AG09309 (cell line): Measurements from ENCODE around the gene TRAF1.

Experiments
- DNase-seq: peaks from one replicate; pipeline ENCODE4 v3.0.0-alpha.2; 2010; ENCODE audit warnings: low read depth
- H3K4me3 ChIP-seq: 2 replicates; pipeline ENCODE4 v1.5.1; 2011; ENCODE audit warnings: mild to moderate bottlenecking, low read depth, low read length, moderate library complexity; ENCODE audit not compliant: control insufficient read depth
- CTCF ChIP-seq: IDR thresholded peaks from 2 replicates; pipeline ENCODE4 v1.5.1; 2011; ENCODE audit warnings: mild to moderate bottlenecking, low read depth, low read length, inconsistent platforms; ENCODE audit not compliant: insufficient read depth, control insufficient read depth; ENCODE audit errors: missing control alignments

TRAF1 gene

GRCh38 chr9:120942186-120943001 lies 15.8 kb upstream of the TRAF1 start:
- TF ChIP-seq CTCF = no peak
- no peak for DNase-seq
- H3K4me3 ChIP-seq = no peak overlapping the region

GRCh38 chr9:120941046-120941770 lies 14.6 kb upstream of the TRAF1 start:
- H3K4me3 ChIP-seq = no peak overlapping the region
- no peak for TF ChIP-seq CTCF
- no peak for DNase-seq

GRCh38 chr9:120940573-120940972 lies 14.0 kb upstream of the TRAF1 start:
- H3K4me3 ChIP-seq = no peak overlapping the region
- no peak for TF ChIP-seq CTCF
- no peak for DNase-seq

- TF ChIP-seq CTCF = no peak
- DNase-seq = no peak
Measured at GRCh38 chr9:120938851-120939250, 12.3 kb upstream of the TRAF1 start.

GRCh38 chr9:120937596-120937995 lies 11.0 kb upstream of the TRAF1 start:
- no peak for TF ChIP-seq CTCF
- no peak overlapping the region for H3K4me3 ChIP-seq

More at GRCh38 chr9:120938851-120939250, 12.3 kb upstream of the TRAF1 start:
- no peak overlapping the region for H3K4me3 ChIP-seq

GRCh38 chr9:120937127-120937526 lies 10.5 kb upstream of the TRAF1 start:
- TF ChIP-seq CTCF = no peak
- H3K4me3 ChIP-seq = no peak overlapping the region
- no peak for DNase-seq

More at GRCh38 chr9:120937596-120937995, 11.0 kb upstream of the TRAF1 start:
- no peak for DNase-seq
